HG03439 (cell line): ENCODE measurements around the gene HOXC10.
A peak's percentile ranks its signal among the peaks of the same experiment; 100 is the strongest.

Experiments used
- ATAC-seq: cut with Tn5 transposase; IDR thresholded peaks from one replicate; pipeline ENCODE4 v1.9.1; 2021; ENCODE audit warnings: mild to moderate bottlenecking, moderate library complexity; ENCODE audit not compliant: unreplicated experiment

The HOXC10 gene

DNA sequence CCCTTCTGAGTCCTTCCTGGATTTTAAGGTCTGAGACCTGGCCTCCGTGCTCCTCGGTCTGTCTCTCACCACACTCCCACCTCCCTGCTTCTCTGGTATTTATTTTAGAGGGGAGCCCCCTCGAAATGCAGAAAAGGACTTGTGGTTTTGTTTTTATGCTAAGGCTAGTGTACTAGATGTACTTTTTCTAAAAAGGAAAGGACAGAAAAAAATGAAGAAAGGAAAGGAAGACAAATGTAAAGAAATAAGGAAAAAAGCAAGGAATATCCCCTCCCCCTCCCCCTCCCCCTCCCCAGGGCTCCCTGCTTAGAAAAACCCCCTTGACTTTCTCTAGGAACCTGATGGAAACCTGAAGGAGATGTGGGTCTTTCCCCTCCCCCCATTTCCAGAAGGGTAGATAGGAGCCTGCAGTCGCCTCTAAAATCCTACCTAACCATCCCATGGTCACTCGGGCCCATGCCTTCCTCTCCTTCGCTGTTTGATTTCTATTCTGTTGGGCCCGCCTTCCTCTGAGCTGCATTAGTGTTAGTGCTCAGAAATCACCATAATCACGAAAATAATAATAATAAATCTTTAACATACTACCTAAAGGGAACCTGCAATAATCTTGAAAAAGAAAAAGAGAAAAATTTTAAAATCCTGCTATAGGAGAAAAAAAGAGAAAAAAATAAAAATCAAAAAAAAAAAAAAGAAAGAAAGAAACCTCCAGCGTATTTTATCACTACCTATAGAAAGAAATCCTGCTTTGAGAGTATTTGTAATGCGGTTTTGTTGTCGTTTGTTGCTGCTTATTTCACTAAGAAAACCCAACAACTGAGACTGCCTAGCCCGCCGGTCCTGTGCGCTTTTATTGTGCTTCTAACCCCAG lies 27.0 kb downstream of the HOXC10 start:
- no peak for ATAC-seq

DNA sequence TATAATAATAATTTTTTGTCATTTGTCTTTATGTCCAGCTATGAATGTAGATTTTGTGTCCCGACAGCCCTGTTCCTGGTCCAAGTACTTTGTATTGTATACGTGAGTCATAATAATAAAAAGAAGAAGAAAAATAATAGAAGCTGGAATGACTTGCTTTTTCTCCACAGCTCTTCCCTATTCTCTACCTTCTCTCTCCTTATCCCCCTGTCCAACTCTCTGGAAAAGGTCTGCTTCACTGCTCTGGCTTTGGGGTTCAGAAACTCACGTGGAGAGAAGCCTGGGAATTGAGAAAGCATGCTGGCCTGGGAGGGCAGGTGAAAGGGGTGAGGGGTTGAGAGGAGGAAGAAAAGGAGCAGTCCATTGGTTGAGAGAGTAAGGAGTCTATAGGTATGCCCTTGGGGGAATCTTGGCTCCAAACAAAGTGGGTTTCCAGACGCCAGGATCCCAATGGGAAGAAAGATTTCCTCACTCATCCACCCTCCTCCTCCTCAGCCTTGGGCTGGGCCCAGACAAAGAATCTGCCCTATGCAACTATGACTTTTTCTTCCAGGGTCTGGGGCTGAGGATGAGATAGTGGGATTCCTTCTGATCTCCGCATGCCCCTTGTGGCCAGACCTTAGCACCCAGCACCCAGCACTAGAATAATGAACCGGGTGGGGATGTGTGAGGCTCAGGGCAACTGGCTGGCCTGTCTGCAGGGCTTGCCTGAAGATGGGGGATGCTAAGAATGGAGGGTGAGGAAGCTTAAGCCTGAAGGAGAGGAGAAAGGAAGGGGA lies 27.9 kb downstream of the HOXC10 start:
- ATAC-seq, result no peak

DNA sequence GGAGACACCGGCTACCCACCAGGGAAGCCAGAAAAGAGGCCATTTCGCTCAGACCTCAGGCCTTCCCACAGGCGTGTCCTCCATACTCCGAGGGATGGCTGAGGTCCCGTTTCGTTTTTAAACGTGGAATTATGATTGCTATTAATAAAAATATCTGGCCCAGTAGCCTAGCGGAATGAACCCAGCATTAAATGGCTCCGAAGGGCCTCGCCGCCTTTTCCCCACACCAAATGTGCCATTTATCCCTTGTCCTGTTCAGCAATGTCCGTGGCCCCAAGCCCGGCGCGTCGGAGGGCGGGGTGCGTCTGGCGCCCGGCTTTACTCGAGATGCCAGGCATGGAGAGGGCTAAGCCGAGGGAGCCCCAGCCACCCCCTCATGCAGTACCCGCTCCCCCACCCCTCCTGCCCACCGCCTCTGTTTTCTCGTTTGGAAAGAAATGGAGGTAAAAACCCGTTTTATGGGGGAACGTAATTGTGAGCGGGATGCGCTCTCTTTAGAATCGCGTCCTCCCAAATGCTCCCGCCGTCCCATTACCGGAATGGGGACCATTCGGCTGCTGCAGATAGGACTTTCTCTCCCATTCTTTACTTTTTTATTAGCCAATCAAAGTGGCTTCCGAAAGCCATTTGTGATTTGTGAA lies 29.6 kb downstream of the HOXC10 start:
- ATAC-seq, result no peak

DNA sequence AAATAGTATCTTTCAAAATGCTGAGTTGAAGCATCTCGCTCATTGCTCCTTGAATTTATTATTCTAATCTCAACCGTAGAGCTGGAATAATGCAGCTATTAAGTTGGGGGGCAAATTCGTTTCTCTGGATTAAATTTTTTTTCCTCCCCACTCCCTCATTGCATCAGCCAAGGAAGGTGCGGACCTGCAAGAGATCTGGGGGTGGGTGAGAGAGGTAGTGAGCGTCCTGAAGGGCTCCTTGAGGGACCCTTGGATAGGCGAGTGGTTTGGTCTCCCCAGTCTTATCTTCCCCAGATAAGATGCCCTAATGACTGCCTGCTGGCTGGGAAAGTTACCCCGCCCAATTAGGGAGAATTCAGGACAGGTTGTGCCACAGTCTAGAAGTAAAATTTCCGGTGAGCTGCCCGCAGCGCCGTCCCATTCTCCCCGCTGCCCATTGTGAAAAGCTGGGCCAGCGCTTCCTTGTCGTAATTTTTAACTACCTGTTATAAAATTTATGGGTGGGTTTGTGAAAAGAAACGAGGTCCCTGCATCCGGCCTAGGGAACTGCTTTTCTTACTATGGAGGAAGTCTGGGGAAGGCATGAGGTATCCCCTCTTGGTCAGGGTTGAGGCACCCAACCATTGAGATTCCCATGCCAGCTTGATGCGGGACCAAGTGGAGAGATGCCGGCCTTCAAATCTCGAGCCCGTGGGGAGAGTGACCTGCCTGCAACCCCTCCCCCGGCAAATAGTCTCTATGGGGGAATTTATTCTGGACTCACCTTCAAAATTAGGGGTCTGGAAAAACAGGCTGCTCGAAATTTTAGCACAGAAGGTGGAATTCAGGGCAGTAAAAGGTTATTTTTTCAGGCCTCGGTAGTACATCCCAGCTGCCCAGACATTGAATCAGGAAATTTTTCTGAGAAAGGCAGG lies 30.3 kb downstream of the HOXC10 start:
- ATAC-seq, result no peak

DNA sequence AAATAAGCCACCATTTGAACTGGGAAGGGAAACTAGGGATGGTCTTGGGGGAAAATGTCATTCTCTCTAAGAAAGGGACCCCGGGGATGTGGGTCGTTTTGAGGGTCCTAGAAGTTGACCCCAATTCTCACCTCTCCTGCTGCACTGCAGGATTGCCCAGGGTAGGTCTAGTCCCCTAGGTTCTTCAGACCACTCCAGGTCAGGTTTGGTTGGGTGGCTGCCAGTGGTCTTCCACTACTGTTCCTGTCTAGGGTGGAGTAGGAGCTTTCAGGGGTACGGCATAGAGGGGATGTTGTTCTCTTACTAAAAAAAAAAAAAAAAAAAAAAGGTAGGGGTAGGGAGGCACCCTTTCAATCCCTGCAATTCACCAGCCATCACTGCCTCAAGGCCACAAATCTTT lies 31.1 kb downstream of the HOXC10 start:
- ATAC-seq, result no peak

DNA sequence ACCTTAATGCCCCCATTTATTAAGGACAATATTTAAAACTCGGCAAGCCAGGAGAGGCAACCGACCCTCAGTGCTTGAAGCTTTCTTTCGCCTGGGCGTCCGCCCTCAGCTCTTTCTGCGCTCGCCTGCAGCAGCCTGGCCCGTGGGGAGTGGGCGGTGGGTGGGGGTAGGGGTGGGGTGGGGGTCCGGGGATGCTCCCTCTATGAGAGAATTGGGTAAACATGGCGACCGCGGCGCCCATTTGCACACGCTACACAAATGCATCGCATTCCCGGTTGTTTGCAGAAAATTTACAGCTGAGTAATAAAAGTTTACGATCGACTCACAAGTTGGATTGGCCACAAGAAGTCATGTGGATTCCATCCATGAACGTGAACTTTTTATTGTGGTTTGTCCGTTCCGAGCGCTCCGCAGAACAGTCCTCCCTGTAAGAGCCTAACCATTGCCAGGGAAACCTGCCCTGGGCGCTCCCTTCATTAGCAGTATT lies 31.6 kb downstream of the HOXC10 start:
- no peak for ATAC-seq

DNA sequence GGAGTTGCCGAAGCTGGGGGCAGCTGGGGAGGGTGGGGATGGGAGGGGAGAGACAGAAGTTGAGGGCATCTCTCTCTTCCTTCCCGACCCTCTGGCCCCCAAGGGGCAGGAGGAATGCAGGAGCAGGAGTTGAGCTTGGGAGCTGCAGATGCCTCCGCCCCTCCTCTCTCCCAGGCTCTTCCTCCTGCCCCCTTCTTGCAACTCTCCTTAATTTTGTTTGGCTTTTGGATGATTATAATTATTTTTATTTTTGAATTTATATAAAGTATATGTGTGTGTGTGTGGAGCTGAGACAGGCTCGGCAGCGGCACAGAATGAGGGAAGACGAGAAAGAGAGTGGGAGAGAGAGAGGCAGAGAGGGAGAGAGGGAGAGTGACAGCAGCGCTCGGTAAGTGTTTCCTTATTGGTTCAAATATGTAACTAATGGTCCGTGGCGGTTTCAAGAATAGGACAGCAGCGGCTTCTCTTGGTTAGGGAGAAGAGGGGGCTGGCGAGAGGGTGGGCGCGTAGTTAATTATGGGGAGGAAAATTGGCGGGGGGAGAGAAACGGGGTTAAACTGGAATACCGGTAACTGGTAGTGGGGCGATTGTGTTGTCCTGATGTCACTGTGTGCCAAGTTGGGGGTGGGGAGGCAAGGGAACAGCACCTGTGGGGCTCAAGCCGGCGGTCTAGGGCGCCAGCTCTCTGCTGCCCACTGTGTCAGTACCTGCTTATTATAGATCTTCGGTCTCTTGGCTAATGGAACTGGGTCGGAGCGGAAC lies 32.3 kb downstream of the HOXC10 start:
- peak; percentile 30 for ATAC-seq

DNA sequence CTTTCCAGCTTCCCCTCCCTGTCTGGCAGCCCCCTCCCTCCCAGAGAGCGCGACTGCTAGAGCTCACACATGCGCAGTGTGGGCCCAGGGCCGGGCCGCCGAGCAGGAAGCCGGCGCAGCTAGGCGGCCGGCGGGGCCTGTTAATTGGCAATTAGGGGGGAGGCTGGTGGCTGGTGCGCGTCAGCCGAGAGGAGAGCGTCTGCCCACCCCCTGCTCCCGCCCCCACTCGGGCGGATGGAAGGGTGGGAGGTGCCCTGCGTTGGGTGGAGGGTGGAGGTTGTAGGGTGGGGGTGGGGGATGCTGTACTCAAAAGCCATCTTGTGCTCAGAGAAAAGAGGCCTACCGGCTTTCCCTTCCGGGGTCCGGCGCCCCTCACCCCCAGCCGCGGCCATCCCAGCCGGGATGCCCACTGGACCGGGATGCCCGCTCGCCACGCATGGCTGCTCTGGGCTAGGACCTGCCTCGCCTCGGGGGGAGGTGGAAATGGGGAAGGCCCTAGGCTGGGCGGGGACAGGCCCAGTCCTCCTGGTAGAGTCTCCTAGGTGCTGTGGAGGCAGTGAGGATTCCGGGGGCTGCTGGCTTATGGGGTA lies 33.0 kb downstream of the HOXC10 start:
- peak; percentile 73 for ATAC-seq

DNA sequence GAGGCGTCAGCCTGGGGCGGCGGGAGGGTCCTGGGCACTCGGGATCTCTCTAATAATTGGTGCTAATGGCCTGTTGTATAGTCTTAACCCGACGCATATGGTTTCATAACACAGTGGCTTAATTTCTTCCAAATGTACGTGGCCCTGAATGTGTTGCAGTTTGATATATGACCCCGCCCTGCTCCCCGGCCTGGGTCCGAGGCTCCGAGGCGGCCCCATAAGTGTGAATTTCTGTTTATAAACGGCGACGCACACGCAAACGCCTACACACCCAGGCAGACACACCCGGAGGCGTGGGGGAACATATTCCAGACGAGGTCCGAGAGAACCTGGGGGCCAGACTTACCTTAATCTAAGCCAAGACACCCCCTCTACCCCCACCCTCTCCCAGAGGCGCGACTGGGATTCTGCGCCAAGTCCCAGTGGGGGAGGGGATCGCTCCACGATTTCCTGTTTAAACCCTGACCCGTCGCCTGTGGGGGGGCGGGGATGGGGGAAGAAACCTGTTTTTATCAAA lies 33.6 kb downstream of the HOXC10 start:
- ATAC-seq, result no peak

DNA sequence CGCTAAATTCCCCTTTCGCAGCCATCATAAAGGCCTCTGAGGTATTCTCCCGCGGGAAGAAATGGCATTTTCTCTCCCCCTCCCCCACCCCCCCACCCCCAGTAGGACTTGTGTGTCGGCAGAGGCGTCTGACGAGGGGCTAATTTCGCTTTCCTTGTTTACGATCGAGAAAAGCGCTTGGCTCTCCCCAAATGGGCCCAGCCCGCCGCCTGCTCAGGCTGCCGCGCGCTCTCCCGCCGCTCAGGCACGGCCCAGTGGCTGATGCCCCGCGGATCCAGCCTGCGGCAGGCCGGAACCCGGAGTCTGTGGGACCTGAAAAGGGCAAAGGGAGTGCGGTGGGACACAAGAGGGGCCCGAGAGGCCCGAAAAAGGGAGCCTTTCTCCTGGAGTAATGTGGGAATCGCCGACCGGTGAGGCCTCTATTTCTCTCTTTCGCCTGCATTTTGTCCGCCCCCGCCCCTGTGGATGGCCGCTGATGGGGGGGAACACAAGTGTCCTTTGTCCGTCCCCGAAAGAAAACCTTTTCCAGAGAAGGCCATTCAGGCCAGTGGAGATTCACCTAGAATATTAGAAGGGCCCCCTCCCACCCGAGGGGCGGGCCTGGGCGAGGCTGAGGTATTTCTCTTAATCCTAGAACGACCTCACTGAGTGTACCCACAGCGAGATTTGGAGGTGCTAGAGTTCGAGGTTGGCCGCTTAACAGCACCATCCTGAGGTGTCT lies 34.3 kb downstream of the HOXC10 start:
- no peak for ATAC-seq

DNA sequence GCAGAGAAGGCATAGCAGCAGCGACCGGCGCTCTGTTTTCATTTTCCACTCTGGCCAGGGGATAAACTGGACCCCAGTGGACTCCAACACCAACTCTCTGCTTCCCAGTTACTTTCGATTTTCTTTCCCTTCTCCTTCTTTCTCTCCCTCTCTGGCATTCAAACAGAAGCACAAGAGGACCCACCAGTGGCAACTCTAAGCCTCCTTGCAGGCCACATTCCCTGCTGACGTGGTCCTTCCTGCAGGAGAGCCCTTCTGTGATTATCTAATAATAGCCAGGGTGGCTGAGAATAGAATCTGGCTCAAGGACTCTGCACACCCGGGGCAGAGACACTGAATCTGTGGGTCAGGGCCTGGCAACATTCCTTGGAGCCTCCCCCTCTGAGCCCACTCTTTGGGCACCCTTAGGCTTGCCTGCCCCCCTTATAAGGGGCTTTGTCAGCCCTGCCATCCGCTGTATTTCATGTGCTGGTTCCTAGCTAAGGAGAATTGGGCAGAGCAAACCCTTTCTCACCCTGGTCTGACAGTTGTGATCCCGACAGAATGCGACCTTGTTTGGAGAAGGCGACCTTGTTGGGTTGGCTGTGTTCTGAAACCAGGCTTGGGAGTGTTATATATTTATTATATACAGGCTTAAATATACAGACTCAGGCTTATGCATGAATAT lies 35.1 kb downstream of the HOXC10 start:
- no peak for ATAC-seq

DNA sequence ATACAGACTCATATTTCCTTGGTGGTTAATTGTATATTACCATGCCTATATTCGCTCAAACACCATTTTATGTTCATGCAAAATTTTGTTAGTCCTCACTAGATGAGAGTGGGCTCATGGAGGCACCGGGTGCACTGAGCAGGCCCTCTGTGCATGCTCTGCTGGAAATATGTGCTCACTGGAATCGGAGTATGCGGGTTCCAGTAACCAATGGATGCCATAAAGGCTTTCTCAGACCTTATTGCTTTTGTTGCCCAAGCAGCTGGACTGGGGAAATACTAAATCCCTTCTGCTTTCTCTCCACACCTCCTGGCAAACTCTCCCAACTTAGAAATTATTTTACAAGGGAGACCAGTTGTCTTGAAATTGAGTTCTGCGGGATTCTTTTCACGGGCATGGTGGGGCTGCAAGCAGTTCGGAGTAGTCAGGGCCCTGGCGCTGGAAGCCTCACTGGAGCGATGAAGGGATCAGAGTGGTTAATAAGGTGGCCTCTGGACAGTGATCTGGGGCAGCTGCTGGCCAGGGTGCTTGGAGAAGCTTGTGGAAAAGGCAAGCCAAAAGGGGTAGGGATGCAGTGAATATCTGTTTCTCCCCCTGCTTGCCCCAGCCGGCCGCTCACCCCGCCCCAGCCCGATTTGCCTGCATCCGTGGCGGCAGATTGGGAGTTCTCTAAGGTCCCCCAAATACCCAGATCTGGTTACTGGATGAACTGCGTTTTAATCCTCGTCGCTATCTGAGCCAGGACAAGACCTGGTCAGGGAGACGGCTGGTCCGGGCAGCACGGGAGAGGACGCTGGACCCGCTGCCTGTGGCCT lies 35.9 kb downstream of the HOXC10 start:
- ATAC-seq, result no peak

DNA sequence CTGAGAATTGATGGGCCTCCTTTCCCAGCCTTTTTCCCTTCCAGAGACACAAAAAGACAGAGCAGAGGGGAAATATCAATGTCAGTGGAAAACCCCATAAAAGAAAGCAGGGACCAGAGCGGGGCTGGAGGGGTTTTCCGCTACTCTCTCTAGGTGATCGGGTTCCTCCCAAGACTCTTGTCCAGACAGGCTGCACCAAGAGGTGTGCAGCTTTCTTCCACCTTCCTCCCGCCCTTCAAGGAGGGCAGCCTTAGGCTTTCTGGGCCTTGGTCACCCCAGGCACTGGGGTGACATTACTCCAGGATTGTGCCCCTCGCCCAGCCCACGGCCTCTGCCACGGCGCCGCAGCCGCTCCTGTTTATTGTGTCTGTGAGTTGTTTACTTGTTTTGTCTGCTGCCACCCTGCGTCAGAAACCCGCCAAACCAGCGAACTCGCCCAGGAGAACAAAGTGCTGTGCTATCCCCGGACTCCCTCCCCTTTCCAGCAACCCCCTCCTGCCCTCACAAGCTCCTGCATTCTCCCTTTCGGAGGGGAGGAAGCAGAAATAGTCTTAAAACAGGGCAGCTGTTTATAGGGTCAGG lies 36.6 kb downstream of the HOXC10 start:
- no peak for ATAC-seq

DNA sequence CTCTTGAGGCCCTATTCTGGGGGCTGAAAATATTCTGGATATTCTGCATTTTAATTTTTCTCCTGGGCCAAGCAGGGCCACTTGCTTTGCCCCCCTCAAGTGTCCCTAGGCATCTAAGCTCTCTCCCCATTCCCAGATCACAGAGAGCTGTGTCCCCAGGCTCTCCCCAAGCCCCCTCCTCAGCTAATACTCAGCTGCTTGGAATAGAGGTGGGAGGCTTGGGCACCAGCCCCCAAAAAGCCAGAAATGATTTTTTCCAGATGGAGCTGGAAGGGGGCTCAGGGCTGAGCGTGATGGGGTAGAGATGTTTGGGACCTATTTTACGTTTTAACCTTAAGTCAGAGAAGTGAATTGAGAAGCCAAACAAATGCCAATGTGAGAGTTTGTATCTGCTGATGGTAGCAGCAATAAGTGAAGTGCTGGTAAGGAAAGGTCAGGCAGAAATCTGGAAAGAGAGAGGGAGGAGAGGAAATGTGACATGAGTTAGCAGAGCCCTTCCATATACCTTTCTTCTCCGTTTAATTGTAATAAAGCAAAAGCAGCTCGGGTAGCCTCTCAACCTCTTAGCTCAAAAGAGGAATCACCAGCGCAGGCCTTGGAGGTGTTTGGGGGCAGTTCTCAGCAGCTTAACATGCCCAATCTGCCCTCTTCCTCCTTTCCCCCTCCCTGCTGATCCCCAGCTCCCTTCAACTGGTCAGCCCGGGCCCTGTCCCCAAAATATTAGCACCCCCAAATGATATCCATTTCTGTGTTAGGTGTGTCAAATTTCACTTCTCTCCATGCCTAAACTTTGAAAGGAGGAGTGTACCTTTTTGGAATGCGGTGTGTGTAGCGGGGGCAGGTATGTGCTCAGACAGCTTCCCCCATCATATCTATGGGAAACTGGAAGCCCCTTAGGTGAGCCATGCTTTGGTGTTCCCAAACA lies 38.3 kb downstream of the HOXC10 start:
- ATAC-seq, result no peak

DNA sequence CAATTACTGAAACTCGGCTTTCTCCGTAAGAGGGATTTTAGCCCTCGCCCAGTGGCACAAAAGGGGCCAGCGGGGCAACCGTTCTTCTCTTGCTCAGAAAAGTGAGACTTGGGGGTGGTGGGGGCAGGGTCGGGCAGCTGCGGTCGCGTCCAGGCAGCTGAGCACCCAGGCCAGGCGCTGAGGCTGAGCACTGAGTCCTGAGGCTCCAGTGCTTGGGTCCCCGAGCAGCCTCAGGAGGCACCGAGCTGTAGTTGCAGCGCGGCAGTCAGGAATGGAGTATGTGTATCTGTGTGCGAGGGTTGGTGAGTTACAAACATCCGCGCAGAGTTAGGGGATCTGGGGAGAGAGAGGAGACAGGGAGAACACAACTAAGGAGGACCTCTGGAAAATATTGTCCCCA lies 39.2 kb downstream of the HOXC10 start:
- no peak for ATAC-seq
